Measurements from ENCODE around the gene SRSF7.

- no peak for TF ChIP-seq POLR2AphosphoS5 (IDR thresholded peaks at IDR 0.05; ENCODE audit: borderline replicate concordance, low read depth, low read length)
- no peak for TF ChIP-seq EZH2 (IDR thresholded peaks at IDR 0.05)
Measured at GRCh38 chr2:38750011-38750890, 910 bp downstream of the SRSF7 start.
